ENCODE measurements around the gene EXOC2.
"Not testable (repeated sequence)": the region's sequence is repeated elsewhere in the genome, so short reads cannot be mapped to it uniquely, and the experiment has no call there.

Gene EXOC2

DNA sequence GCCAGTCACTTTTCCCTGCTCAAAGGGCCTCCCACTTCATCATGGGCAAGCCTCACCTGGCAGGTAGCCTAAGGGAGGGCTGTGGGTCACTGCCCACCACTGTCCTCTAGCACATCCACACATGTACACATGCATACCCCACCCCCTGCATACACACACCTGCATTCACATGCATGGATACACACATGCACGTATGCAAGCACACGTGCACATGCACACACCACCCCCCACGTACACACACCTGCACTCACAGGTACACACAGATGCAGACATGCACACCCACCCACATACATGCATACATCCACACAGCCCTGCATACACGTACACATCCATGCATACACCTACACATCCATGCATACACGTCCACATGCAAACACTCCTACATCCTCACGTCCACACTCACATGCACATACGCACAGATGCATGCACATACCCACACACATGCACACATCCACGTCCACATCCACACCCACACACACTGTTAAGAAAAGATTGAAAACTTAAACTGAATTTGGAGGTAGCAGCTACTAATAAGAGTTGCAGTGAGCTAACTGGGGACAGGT lies 14.0 kb upstream of the EXOC2 start:
- H3K27me3 ChIP-seq (ENCODE audit: control insufficient read depth in 1 of 2, insufficient read depth in 2 of 2, low read length in 2 of 2) = no peaks in the 10 kb centered on the region
- no peaks in the 10 kb centered on the region for H3K36me3 ChIP-seq (ENCODE audit: insufficient read depth, low read length)
- H3K4me3 ChIP-seq (ENCODE audit: low read depth in 1 of 2, low read length in 2 of 2) = no peak overlapping the region
- H3K27ac ChIP-seq (ENCODE audit: low read depth, low read length) = no peak overlapping the region
- H3K4me1 ChIP-seq (ENCODE audit: insufficient read depth, low read length) = peaks cover 12% of the 10 kb centered on the region
- H3K9ac ChIP-seq (ENCODE audit: low read length) = no peak overlapping the region
- H3K9me3 ChIP-seq (ENCODE audit: low read length) = no peaks in the 10 kb centered on the region

DNA sequence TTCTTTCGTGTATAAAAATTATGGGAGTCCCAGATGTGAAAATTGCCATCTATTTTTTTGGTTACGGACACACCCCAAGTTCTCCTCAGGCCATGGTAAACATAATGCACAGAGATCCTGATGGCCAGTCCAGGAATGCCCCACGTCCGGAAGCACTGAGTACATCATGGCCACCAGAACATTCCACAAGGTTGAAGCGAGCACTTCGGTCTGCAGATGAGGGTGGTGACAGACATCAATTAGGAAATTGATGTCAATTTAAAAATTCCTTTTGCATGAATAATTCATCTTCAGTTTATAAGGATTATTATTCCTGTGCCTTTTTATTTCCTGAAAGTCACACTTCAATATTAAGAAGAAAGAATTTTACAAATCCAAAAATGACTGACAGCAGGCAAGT lies 13.2 kb upstream of the EXOC2 start:
- H3K36me3 ChIP-seq (ENCODE audit: insufficient read depth, low read length) = no peaks in the 10 kb centered on the region
- no peak overlapping the region for H3K27ac ChIP-seq (ENCODE audit: low read depth, low read length)
- H3K9me3 ChIP-seq (ENCODE audit: low read length) = no peaks in the 10 kb centered on the region
- H3K9ac ChIP-seq (ENCODE audit: low read length) = no peak overlapping the region
- H3K4me1 ChIP-seq (ENCODE audit: insufficient read depth, low read length) = peaks cover 7% of the 10 kb centered on the region
- no peak overlapping the region for H3K4me3 ChIP-seq (ENCODE audit: low read depth in 1 of 2, low read length in 2 of 2)
- H3K27me3 ChIP-seq (ENCODE audit: control insufficient read depth in 1 of 2, insufficient read depth in 2 of 2, low read length in 2 of 2) = no peaks in the 10 kb centered on the region

DNA sequence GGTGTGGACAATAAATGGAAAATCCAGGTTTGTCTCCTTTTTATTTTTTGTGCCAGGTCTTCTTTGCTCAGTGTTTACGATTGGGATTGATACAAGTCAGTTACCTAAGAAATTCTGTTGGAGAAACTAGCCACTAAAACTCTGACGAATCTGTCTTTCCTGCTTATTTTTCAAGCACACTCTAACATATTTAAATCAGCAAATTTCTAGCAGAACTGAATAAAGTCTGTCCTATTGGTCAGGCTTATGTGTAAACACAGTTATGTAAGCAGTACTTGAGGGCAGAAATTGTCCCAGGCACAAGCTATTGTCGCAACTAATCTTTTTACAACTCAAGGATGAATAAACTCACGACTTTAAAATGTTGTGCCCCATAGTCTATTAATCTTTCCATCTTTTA lies 12.1 kb upstream of the EXOC2 start:
- Histone ChIP-seq H3K27ac (ENCODE audit: low read depth, low read length) (no peak overlapping the region), H3K36me3 (ENCODE audit: insufficient read depth, low read length) (no peaks in the 10 kb centered on the region), H3K27me3 (ENCODE audit: control insufficient read depth in 1 of 2, insufficient read depth in 2 of 2, low read length in 2 of 2) (no peaks in the 10 kb centered on the region)

DNA sequence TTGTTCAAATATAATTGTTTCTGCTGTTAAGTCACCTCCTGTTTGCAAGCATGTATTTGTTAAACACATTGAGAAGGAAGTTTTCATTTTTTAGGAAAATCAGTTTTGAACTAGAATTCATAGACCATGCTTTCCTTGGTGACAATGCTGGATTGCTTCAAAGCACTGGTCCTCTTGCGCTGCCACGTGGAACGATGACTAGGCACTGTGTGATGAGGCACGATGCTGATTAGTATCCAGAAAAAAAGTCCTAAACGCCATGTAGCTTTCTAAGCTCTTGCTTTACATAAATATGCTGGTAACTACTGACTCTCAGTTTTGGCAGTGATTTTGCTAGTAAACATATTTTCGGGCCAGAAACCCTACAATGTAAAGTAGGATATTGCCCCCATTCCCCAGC lies 11.1 kb upstream of the EXOC2 start:
- Histone ChIP-seq H3K27ac (ENCODE audit: low read depth, low read length) (no peak overlapping the region), H3K4me3 (ENCODE audit: low read depth in 1 of 2, low read length in 2 of 2) (no peak overlapping the region), H3K9me3 (ENCODE audit: low read length) (no peaks in the 10 kb centered on the region), H3K4me1 (ENCODE audit: insufficient read depth, low read length) (no peaks in the 10 kb centered on the region), H3K36me3 (ENCODE audit: insufficient read depth, low read length) (no peaks in the 10 kb centered on the region), H3K9ac (ENCODE audit: low read length) (no peak overlapping the region), H3K27me3 (ENCODE audit: control insufficient read depth in 1 of 2, insufficient read depth in 2 of 2, low read length in 2 of 2) (no peaks in the 10 kb centered on the region)

More for the DNA sequence above, 12.1 kb upstream of the EXOC2 start:
- no peak overlapping the region for H3K9ac ChIP-seq (ENCODE audit: low read length)
- peaks cover 3% of the 10 kb centered on the region for H3K4me1 ChIP-seq (ENCODE audit: insufficient read depth, low read length)
- H3K4me3 ChIP-seq (ENCODE audit: low read depth in 1 of 2, low read length in 2 of 2) = no peak overlapping the region
- no peaks in the 10 kb centered on the region for H3K9me3 ChIP-seq (ENCODE audit: low read length)

DNA sequence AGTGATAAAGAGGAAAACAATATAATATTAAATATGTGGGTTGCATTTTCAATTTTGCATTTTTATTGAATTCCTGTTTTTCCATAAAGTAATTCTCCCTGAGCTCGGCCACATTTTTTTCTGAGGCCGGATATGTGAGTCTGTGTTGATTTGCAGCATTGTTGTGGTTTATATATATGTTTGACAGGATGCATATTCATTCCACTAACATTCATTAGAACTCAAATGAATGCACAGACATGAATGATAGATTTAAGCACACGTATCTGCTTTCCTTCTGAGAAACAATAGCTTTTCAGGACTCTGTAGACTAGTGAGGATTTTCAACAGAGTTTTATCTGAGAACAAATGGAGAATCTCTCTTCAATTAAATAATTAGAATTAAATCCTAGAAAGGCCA lies 10.6 kb upstream of the EXOC2 start:
- Histone ChIP-seq H3K9ac (ENCODE audit: low read length) (no peak overlapping the region), H3K27me3 (ENCODE audit: control insufficient read depth in 1 of 2, insufficient read depth in 2 of 2, low read length in 2 of 2) (no peaks in the 10 kb centered on the region), H3K4me3 (ENCODE audit: low read depth in 1 of 2, low read length in 2 of 2) (no peak overlapping the region), H3K36me3 (ENCODE audit: insufficient read depth, low read length) (no peaks in the 10 kb centered on the region), H3K27ac (ENCODE audit: low read depth, low read length) (no peak overlapping the region), H3K4me1 (ENCODE audit: insufficient read depth, low read length) (no peaks in the 10 kb centered on the region), H3K9me3 (ENCODE audit: low read length) (no peaks in the 10 kb centered on the region)

DNA sequence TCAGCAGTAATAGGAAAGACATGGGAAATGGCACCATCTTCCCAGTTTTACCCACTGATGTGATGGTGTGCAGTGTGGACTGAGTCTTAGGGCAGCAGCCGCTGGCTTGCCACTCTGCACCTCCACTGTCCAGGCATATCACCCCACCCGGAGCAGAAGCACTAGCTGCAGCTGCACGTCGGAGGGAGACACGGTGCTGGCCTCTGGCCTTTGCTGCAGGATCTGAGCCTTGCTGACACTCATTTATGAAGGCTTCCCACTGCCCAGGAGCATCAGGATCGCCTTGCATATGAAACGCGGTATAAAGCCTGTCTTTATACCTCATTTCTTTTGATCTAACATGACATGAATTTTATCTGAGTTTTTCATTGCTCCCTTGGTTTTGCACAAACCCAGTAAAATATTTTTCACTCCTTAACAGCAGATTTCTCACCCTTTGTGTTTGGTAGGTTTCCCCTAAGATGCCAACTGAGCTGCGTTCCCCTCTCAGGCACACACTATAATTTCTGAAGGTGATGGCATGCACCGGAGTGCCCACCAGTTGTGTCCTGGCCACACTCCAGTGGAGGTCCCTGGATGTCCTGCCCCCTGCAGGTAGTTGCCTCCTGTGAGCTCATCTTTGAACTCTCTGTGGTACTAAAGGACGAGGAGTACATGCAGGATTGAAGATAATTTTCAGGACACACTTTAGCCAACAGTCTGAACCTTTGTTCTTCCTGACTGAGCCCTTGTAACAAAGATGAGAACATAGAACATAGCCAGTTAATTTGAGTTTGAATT lies 9.0 kb upstream of the EXOC2 start:
- Histone ChIP-seq H3K27ac (ENCODE audit: low read depth, low read length) (no peak overlapping the region), H3K4me1 (ENCODE audit: insufficient read depth, low read length) (no peaks in the 10 kb centered on the region), H3K4me3 (ENCODE audit: low read depth in 1 of 2, low read length in 2 of 2) (no peak overlapping the region), H3K9me3 (ENCODE audit: low read length) (no peaks in the 10 kb centered on the region), H3K36me3 (ENCODE audit: insufficient read depth, low read length) (no peaks in the 10 kb centered on the region), H3K9ac (ENCODE audit: low read length) (no peak overlapping the region), H3K27me3 (ENCODE audit: control insufficient read depth in 1 of 2, insufficient read depth in 2 of 2, low read length in 2 of 2) (no peaks in the 10 kb centered on the region)

DNA sequence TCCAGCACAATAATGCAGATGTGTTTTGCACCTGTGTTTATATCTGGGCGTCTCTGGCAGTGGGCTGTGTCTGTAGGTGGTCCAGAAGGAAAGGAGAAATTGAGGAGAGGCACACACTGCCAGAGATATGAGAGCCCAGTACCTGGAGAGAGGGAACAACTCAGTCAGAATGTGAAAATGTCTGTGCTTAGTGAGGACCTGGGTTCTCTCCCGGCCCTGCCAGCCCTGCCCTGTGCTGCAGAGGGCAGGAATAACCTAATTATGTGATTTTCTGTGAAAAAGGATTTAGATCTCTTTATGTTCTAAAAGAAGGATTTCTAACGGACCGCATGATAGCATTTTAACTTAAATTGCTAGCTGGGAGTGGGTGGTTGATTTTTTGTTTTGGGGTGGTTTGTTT lies 8.3 kb upstream of the EXOC2 start:
- Histone ChIP-seq H3K4me3 (ENCODE audit: low read depth in 1 of 2, low read length in 2 of 2) (no peak overlapping the region), H3K9ac (ENCODE audit: low read length) (no peak overlapping the region), H3K4me1 (ENCODE audit: insufficient read depth, low read length) (no peaks in the 10 kb centered on the region), H3K27ac (ENCODE audit: low read depth, low read length) (no peak overlapping the region), H3K36me3 (ENCODE audit: insufficient read depth, low read length) (no peaks in the 10 kb centered on the region), H3K9me3 (ENCODE audit: low read length) (no peaks in the 10 kb centered on the region), H3K27me3 (ENCODE audit: control insufficient read depth in 1 of 2, insufficient read depth in 2 of 2, low read length in 2 of 2) (no peaks in the 10 kb centered on the region)

DNA sequence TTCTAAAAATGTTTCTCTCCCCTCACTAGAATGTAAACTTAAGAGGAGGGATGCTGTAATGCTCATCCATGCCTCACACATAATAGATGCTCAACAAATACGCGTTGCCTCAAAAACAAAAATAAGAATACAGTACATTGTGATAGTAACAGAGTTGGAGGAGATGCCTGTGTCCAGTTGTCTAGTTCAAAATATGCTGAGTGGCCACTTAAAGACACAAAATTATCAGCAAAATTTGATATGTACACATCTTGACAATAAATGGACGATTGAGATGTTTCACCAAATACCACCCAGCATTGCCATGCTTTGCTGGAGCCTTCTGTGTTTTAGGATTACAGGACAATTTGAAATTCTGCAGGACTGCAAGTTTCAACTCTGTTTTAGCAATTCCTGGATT lies 7.6 kb upstream of the EXOC2 start:
- Histone ChIP-seq H3K36me3 (ENCODE audit: insufficient read depth, low read length) (no peaks in the 10 kb centered on the region), H3K9me3 (ENCODE audit: low read length) (no peaks in the 10 kb centered on the region), H3K4me1 (ENCODE audit: insufficient read depth, low read length) (no peaks in the 10 kb centered on the region), H3K27me3 (ENCODE audit: control insufficient read depth in 1 of 2, insufficient read depth in 2 of 2, low read length in 2 of 2) (no peaks in the 10 kb centered on the region), H3K27ac (ENCODE audit: low read depth, low read length) (no peak overlapping the region), H3K4me3 (ENCODE audit: low read depth in 1 of 2, low read length in 2 of 2) (no peak overlapping the region), H3K9ac (ENCODE audit: low read length) (no peak overlapping the region)

DNA sequence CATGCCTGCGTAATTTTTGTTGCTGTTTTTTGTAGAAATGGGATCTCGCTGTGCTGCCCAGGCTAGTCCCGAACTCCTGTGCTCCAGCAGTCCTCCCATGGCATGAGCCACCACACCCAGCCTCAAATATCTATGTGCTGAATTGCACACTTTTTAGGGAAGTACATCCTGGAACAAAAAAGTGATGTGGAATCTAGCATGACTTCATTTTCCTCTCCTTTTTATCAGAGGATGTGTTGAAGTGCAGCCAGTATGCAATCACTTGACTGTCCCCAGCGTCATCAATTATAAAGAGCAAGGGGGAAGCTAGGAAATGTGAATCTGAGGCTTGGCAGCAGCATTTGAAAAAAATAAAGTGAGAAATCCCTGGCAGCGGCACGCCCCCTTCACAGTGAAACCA lies 6.4 kb upstream of the EXOC2 start:
- no peaks in the 10 kb centered on the region for H3K9me3 ChIP-seq (ENCODE audit: low read length)
- H3K9ac ChIP-seq (ENCODE audit: low read length) = no peak overlapping the region
- H3K4me1 ChIP-seq (ENCODE audit: insufficient read depth, low read length) = no peaks in the 10 kb centered on the region
- H3K36me3 ChIP-seq (ENCODE audit: insufficient read depth, low read length) = no peaks in the 10 kb centered on the region
- H3K27me3 ChIP-seq (ENCODE audit: control insufficient read depth in 1 of 2, insufficient read depth in 2 of 2, low read length in 2 of 2) = no peaks in the 10 kb centered on the region
- H3K4me3 ChIP-seq (ENCODE audit: low read depth in 1 of 2, low read length in 2 of 2) = no peak overlapping the region
- no peak overlapping the region for H3K27ac ChIP-seq (ENCODE audit: low read depth, low read length)

DNA sequence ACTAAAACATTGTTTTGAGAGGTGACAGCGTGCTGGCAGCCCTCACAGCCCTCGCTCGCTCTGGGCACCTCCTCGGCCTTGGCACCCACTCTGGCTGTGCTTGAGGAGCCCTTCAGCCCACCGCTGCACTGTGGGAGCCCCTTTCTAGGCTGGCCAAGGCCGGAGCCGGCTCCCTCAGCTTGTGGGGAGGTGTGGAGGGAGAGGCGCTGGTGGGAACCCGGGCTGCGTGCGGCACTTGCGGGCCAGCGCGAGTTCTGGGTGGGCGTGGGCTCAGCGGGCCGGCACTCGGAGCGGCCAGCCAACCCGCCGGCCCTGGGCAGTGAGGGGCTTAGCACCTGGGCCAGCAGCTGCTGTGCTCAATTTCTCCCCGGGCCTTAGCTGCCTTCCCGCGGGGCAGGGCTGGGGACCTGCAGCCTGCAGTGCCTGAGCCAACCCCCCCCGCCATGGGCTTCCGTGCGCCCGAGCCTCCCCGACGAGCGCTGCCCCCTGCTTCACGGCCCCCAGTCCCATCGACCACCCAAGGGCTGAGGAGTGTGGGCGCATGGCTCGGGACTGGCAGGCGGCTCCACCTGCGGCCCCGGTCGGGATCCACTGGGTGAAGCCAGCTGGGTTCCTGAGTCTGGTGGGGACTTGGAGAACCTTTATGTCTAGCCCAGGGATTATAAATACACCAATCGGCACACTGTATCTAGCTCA lies 1.6 kb upstream of the EXOC2 start:
- H3K4me3 ChIP-seq (ENCODE audit: low read depth in 1 of 2, low read length in 2 of 2); H3K36me3 ChIP-seq (ENCODE audit: insufficient read depth, low read length); H3K27me3 ChIP-seq (ENCODE audit: control insufficient read depth in 1 of 2, insufficient read depth in 2 of 2, low read length in 2 of 2); H3K27ac ChIP-seq (ENCODE audit: low read depth, low read length); H3K9ac ChIP-seq (ENCODE audit: low read length); H3K9me3 ChIP-seq (ENCODE audit: low read length): not testable (repeated sequence)
- H3K4me1 ChIP-seq (ENCODE audit: insufficient read depth, low read length) = peaks cover 15% of the 10 kb centered on the region

DNA sequence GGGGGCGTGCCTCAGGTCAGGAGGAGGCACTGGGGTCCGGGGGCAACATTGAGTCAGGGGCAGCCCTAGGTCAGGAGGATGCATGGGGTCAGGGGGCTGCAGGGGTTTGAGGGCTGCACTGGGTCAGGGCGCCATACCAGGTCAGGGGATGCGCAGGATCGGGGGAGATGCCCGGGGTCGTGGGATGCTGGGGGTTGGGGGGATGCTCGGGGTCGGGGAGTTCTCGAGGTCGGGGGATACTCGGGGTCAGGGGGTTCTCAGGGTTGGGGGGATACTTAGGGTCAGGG lies 727 bp upstream of the EXOC2 start:
- Histone ChIP-seq H3K9ac (ENCODE audit: low read length) (peak overlapping the region; percentile 39), H3K4me3 (ENCODE audit: low read depth in 1 of 2, low read length in 2 of 2) (peak overlapping the region; percentile 56 to 92)

More for the DNA sequence above, 727 bp upstream of the EXOC2 start:
- Histone ChIP-seq H3K27ac (ENCODE audit: low read depth, low read length) (no peak overlapping the region), H3K36me3 (ENCODE audit: insufficient read depth, low read length) (no peaks in the 10 kb centered on the region), H3K27me3 (ENCODE audit: control insufficient read depth in 1 of 2, insufficient read depth in 2 of 2, low read length in 2 of 2) (no peaks in the 10 kb centered on the region), H3K9me3 (ENCODE audit: low read length) (no peaks in the 10 kb centered on the region), H3K4me1 (ENCODE audit: insufficient read depth, low read length) (peaks cover 18% of the 10 kb centered on the region)

All from muscle layer of colon (tissue), 2 donors.